ENCODE data around the gene RERE. TPM values are rescaled to one million over a fixed set of nuclear protein-coding genes. Genes with fewer than 3 reads are reported as not detected.

The RERE gene
- total RNA-seq, 6 experiments from 2014 or later, result 36.5 to 41.6 (median 37.5) TPM

- peaks cover 1% of the 10 kb centered on the region for H3K27me3 Mint-ChIP-seq (ENCODE audit: insufficient read depth)
- H3K36me3 Mint-ChIP-seq (ENCODE audit: low read depth), result peaks cover 20% of the 10 kb centered on the region
- H3K27ac Mint-ChIP-seq, result no peak overlapping the region
- H3K4me3 Mint-ChIP-seq, result no peak overlapping the region
- no peaks in the 10 kb centered on the region for H3K4me1 Mint-ChIP-seq (ENCODE audit: low read depth)
- no peaks in the 10 kb centered on the region for H3K9me3 Mint-ChIP-seq
- DNase-seq, result no peak
- TF ChIP-seq, protein P1, sequence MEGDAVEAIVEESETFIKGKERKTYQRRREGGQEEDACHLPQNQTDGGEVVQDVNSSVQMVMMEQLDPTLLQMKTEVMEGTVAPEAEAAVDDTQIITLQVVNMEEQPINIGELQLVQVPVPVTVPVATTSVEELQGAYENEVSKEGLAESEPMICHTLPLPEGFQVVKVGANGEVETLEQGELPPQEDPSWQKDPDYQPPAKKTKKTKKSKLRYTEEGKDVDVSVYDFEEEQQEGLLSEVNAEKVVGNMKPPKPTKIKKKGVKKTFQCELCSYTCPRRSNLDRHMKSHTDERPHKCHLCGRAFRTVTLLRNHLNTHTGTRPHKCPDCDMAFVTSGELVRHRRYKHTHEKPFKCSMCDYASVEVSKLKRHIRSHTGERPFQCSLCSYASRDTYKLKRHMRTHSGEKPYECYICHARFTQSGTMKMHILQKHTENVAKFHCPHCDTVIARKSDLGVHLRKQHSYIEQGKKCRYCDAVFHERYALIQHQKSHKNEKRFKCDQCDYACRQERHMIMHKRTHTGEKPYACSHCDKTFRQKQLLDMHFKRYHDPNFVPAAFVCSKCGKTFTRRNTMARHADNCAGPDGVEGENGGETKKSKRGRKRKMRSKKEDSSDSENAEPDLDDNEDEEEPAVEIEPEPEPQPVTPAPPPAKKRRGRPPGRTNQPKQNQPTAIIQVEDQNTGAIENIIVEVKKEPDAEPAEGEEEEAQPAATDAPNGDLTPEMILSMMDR (IDR thresholded peaks at IDR 0.05), result no peak
These were observed 456.1 kb downstream of the RERE start for GRCh38 chr1:8361198-8361849.

GRCh38 chr1:8360493-8361197, 456.8 kb downstream of the RERE start:
- DNase-seq, result no peak
- TF ChIP-seq, protein P1 (IDR thresholded peaks at IDR 0.05), result no peak
- peaks cover 19% of the 10 kb centered on the region for H3K36me3 Mint-ChIP-seq (ENCODE audit: low read depth)

GRCh38 chr1:8359617-8360481, 457.6 kb downstream of the RERE start:
- Mint-ChIP-seq H3K27me3 (ENCODE audit: insufficient read depth) (peaks cover 1% of the 10 kb centered on the region), H3K4me3 (no peak overlapping the region), H3K4me1 (ENCODE audit: low read depth) (no peaks in the 10 kb centered on the region), H3K9me3 (no peaks in the 10 kb centered on the region), H3K36me3 (ENCODE audit: low read depth) (peaks cover 13% of the 10 kb centered on the region; the same call in 1 of the 2 replicates), H3K27ac (no peak overlapping the region)
- no peak for DNase-seq
- TF ChIP-seq, protein P1 (IDR thresholded peaks at IDR 0.05), result no peak

More at GRCh38 chr1:8360493-8361197, 456.8 kb downstream of the RERE start:
- Mint-ChIP-seq H3K9me3 (no peaks in the 10 kb centered on the region), H3K27me3 (ENCODE audit: insufficient read depth) (peaks cover 1% of the 10 kb centered on the region), H3K4me1 (ENCODE audit: low read depth) (no peaks in the 10 kb centered on the region), H3K4me3 (no peak overlapping the region), H3K27ac (no peak overlapping the region)

- peaks cover 1% of the 10 kb centered on the region; the same call in 1 of the 2 replicates for H3K27me3 Mint-ChIP-seq (ENCODE audit: insufficient read depth)
- DNase-seq, result no peak
- no peak overlapping the region for H3K27ac Mint-ChIP-seq
- H3K36me3 Mint-ChIP-seq (ENCODE audit: low read depth), result peaks cover 13% of the 10 kb centered on the region; the same call in 1 of the 2 replicates
- H3K4me1 Mint-ChIP-seq (ENCODE audit: low read depth), result no peaks in the 10 kb centered on the region
- H3K9me3 Mint-ChIP-seq, result no peaks in the 10 kb centered on the region
- H3K4me3 Mint-ChIP-seq, result no peak overlapping the region
- TF ChIP-seq, protein P1 (IDR thresholded peaks at IDR 0.05), result no peak
These were observed 458.4 kb downstream of the RERE start for GRCh38 chr1:8358897-8359616.

All from HFFc6 (cell line).